Stimulated activated CD4-positive, alpha-beta T cell treated with anti-CD3 and anti-CD28 coated beads, TNF-alpha, amount 100 ng/mL, for 24 hours (primary cell): ENCODE measurements around the gene FIGLA.
"Not testable (repeated sequence)": the region's sequence is repeated elsewhere in the genome, so short reads cannot be mapped to it uniquely, and the experiment has no call there.

Source experiments
- DNase-seq, 3 experiments: peaks; one replicate each; pipeline ENCODE4 v3.0.0-alpha.2; 2020; ENCODE audit warnings: low read depth in 3 of 3

FIGLA gene

GRCh38 chr2:70746094-70746974 is 44.1 kb downstream of the FIGLA start:
- no peak for DNase-seq

DNA sequence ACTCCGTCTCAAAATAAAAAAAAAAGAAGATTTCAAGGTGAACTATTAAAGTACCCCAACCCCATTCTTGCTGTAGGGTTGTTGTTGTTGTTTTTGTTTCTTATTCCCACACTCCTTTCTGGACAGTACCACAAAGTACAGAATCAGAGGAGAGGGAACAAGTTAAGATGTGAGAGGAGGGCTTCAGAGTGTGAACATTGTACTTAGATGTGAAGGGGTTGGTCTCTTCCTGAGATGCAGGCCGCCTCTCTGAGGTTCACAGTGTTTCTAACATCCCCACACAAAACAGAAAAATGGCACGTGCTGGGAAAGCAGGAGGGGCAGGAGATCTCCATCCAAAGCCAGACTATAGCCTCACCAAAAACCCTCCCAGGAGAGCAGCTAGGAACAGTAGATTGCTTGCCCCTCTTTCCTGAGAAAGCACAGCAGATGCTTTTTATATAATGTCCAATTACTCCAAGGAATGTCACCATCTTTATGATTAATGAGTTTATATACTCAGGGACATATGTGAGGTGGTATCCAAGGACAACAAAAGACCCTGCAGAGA is 45.1 kb downstream of the FIGLA start:
- DNase-seq = no peak

- no peak for DNase-seq
These were observed 46.0 kb downstream of the FIGLA start for GRCh38 chr2:70744397-70744796.

DNA sequence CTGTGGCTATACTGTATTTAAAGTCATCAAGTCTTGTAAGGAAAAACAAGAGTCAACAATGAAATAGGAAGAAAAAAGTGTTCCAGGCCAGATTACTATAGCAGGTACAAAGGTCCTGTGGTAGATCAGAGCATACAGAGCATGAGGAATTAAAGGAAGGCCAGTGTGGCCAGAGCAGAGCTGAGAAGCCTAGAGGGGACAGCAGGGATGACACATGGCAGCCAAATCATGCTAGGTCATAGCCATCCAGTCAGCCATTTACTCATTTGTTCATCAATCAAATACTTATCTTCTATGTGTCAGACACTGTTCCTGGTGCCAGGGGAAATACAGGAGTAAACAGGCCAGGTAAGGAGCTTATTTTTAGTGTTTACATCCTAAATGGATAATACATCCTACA is 46.8 kb downstream of the FIGLA start:
- DNase-seq = no peak

DNA sequence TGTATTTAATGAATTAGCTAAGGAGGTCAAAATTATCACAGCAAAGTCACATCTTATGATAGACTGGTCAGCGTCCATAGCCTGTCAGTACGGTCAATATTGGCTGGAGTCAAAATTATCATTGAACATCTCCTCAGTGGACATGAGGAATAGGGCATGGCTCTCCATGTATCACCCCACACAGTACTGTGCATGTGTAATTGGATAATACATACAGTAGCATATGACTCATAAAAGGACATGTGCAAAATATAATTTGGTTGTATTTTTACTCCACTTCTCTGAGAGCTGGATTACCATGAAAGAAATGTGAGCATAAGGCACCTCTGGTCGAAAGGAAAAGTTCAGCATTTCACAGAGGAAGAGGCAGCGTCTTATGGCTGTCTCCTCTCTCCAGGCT is 47.4 kb downstream of the FIGLA start:
- no peak for DNase-seq

DNA sequence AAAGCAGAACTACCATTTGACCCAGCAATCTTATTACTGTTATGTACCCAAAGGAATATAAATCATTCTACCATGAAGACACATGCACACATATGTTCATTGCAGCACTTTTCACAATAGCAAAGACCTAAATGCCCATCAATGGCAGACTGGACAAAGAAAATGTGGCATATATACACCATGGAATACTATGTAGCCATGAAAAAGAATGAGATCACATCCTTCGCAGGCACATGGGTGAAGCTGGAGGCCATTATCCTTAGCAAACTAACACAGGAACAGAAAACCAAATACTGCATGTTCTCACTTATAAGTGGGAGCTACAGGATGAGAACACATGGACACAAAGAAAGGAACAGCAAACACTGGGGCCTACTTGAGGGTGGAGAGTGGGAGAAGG is 51.0 kb downstream of the FIGLA start:
- not testable (repeated sequence) for DNase-seq

- DNase-seq = no peak
These were observed 52.3 kb downstream of the FIGLA start for GRCh38 chr2:70738159-70738558.

DNA sequence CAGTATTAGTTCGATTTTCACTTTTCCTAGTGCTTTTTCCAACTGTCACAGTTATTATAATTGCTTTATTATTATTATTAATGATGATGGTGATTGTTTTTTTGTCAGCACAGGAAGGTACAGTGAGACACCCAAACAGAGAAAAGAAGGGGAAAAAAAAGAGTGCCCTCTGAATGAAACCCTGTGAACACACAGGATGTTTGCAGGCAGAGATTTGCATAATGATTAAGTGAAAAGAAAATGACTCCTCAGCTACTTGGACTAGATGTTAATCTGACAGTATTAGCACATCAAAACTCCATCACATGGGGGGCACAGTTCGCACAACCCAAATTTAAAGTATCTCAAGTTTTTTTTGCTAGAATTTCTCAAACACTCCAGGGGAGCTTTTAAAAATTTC is 55.4 kb downstream of the FIGLA start:
- DNase-seq = no peak

GRCh38 chr2:70733646-70734180 is 56.7 kb downstream of the FIGLA start:
- no peak for DNase-seq

DNA sequence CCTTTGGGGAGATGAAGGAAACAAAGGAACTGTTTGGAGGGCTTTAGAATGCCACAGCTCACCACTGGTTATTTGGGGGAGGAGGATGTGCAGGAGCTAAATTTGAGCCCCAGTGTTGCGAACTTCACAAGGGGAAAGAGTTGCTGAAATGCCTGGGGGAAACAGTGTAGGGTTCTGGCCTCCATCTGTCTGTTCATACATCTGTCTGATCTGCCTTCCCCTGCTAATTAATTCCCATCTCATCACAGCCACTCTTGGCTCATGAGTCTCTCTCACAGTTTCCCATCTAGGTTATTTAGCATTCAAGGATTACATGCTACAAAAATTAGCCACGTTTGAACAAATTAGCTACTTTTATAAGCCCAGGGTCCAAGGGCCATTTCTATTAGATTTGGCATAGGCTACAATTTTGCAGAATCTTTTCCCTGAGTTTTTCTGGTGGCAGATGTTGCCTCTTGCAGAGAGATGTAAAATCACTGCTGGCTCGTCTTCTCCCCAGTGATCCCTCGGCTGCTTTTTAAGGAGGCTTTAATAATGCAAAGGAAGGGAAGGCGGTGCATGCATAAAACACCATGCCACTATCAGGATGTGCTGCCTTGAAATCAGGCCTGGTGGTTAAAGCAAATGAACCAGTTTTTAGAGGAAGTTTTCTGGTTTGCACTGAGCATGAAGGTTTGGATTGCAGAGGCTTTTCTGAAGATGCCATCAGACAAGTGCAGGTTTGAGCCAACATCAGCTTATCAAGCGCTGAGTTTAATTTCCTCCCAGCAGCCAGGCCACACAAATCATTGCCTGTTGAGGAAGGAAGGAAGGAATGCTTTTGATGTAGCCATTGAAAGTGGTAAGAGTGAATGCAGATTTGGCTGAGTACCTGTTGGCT is 57.4 kb downstream of the FIGLA start:
- DNase-seq = no peak

- DNase-seq = no peak
These were observed 59.7 kb downstream of the FIGLA start for GRCh38 chr2:70730730-70731129.

DNA sequence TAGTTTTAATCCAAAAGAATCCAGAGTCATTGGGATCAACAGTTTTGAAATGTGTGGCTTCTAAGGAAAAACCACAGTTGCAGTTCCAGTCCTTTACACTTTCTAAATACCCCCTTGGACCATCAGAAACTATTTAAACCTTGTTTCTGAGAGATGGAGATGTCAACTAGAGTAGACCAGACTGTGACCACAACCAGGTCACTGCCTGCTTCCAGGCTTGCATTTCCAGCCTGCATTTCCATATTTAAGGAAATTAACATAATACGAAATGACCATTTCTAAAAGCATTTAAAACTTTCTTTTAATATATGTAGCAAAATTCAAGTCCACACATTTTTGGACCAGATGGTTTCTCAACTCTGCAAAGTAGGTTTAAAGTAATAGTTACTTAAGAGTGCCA is 60.8 kb downstream of the FIGLA start:
- DNase-seq = no peak

DNA sequence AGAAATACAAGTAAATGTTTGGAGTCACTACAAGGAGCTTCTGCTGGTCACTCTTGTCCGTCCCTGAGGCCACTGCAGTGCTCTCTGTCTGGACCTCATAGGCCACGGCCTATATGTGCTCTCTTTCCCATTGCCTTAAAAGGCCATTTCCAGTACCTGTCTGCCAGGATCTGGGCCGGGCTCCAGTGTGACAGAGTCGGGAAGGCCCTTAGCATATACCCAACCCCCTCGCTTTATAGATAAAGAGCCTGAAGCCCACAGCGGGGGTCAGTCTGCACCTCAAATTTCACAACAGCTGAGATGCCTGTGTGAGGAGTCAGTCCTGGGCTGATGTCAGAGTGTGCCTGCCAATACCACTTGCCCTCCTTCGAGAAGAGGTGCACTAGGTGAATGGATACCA is 62.3 kb downstream of the FIGLA start:
- no peak for DNase-seq
